Aorta (tissue), 5 donors: ENCODE measurements around the gene TIMM23. TPM values are rescaled to one million over a fixed set of nuclear protein-coding genes. Genes with fewer than 3 reads are reported as not detected.
"Not testable (repeated sequence)": the region's sequence is repeated elsewhere in the genome, so short reads cannot be mapped to it uniquely, and the experiment has no call there.

Source experiments
- ATAC-seq: fragments of 200-7000 bp; cut with Tn5 transposase; one replicate; pipeline ENCODE4 v1.9.1; 2022; ENCODE audit warnings: moderate library complexity; ENCODE audit not compliant: low FRiP score
- DNase-seq, 2 donors: peaks; one replicate each; pipeline ENCODE4 v3.0.0-alpha.2; 2020
- H3K27ac ChIP-seq, 2 donors: one replicate each; pipeline ENCODE4 v1.5.1; 2013; ENCODE audit warnings: low read length in 2 of 2, mild to moderate bottlenecking in 2 of 2, moderate library complexity in 2 of 2, control low read depth in 1 of 2, inconsistent platforms in 1 of 2, low read depth in 1 of 2
- H3K27me3 ChIP-seq, 2 donors: one replicate each; pipeline ENCODE4 v1.6.1; 2013; ENCODE audit warnings: control low read depth in 1 of 2, low read length in 1 of 2, mild to moderate bottlenecking in 1 of 2, moderate library complexity in 1 of 2; ENCODE audit not compliant: insufficient read depth in 2 of 2, control insufficient read depth in 1 of 2
- H3K36me3 ChIP-seq, 2 donors: one replicate each; pipeline ENCODE4 v1.6.1; 2013; ENCODE audit warnings: control low read depth in 1 of 2, low read length in 1 of 2, mild to moderate bottlenecking in 1 of 2; ENCODE audit not compliant: insufficient read depth in 2 of 2, control insufficient read depth in 1 of 2
- H3K4me1 ChIP-seq, 2 donors: one replicate each; pipeline ENCODE4 v1.6.1; 2013; ENCODE audit warnings: low read length in 2 of 2, control low read depth in 1 of 2, mild to moderate bottlenecking in 1 of 2, moderate library complexity in 1 of 2; ENCODE audit not compliant: insufficient read depth in 2 of 2, control insufficient read depth in 1 of 2
- H3K4me3 ChIP-seq, 2 donors: one replicate each; pipeline ENCODE4 v1.5.1; 2013; ENCODE audit warnings: low read length in 2 of 2, control low read depth in 1 of 2, mild to moderate bottlenecking in 1 of 2
- H3K9me3 ChIP-seq: one replicate; pipeline ENCODE4 v1.6.1; 2013; ENCODE audit warnings: mild to moderate bottlenecking, low read length; ENCODE audit not compliant: control insufficient read depth
- WGBS, 2 donors: extraction: QIAGEN DNeasy Blood & Tissue Kit; methylation state at CpG; one replicate each; pipeline ENCODE4 v1.1.7; 2013; 5-methylcytosine and 5-hydroxymethylcytosine counted together
- intact Hi-C, 2 donors: fragments of 100-400 bp; cut with DNase I; formaldehyde crosslinking; loops; one replicate each; pipeline versions ENCODE4 v1.14.2 to v1.15.0; 2022
- polyA plus RNA-seq, 2 donors: library from polyadenylated mRNA; stranded (reverse); fragments of 200-250 nt; gene quantifications; one replicate each; pipeline ENCODE4 v1.2.3, GENCODE V29; 2013
- total RNA-seq, 2 donors: library from RNA; stranded (reverse); fragmentation: NEBNext Ultra II Directional; extraction: Animal tissue kit (Norgen Biotek cat#: 25700); gene quantifications; one replicate each; pipeline ENCODE4 v1.2.1, GENCODE V29; 2021
- donor health status: healthy with polysubstance abuse.
- donor health status: Bipolar disorder and iron deficiency.
- donor health status: DM: no; HTN: no; CAD: no.
- donor health status: DM: no; HTN: no; CAD: no.
- donor health status: DM: yes; HTN: yes; CAD: no.

TIMM23 gene
- total and polyA plus RNA-seq, 4 donors: 32.2 to 42.7 (median 36.1) TPM

GRCh38 chr10:46001187-46001756 lies 29.0 kb downstream of the TIMM23 start:
- intact Hi-C loops: no loop called here
- WGBS, 2 donors: 77 to 84% methylated on average over 5 of the region's 5 CpGs
- Histone ChIP-seq H3K27me3 (no peaks in the 10 kb centered on the region), H3K27ac (no peak overlapping the region), H3K9me3 (no peaks in the 10 kb centered on the region), H3K36me3 (peaks cover 0 to 1% of the 10 kb centered on the region in 2 donors), H3K4me3 (no peak overlapping the region), H3K4me1 (no peaks in the 10 kb centered on the region)
- ATAC-seq: no peak
- DNase-seq: no peak

- H3K27me3 ChIP-seq, H3K36me3 ChIP-seq, ATAC-seq, H3K27ac ChIP-seq, intact Hi-C loops, H3K4me3 ChIP-seq, H3K9me3 ChIP-seq, DNase-seq, H3K4me1 ChIP-seq: not testable (repeated sequence)
- WGBS, 2 donors: 87 to 93% methylated on average over 7 of the region's 7 CpGs
These were observed 29.9 kb downstream of the TIMM23 start for GRCh38 chr10:46002189-46002687.

DNA sequence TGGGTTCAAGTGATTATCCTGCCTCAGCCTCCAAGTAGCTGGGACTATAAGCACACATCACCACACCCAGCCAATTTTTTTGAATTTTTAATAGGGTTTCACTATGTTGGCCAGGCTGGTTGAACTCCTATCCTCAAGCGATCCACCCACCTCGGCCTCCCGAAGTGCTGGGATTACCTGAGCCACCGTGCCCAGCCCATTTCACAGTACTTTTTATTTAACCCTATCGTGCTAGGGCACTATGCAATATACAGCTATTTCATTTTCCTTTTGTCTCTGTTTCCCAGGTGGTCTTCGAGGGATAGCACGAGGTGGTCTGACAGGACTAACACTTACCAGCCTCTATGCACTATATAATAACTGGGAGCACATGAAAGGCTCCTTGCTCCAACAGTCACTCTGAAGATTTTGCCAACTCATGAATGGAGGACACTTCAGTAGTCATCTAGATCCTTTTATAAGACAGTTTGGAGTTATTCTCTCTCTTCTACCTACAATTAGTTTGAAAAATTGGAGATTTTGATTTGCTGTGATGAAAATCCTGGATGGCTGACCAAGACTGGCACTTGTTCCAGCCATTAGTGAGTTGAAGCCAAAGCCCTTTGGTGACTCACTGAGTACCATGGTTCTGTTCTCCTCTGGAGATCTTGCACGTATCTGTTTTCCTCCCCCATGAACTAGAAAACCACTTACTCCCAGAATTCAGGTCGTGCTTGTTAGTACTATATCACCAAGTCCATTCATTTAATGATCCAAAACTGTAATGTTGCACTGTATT lies 30.8 kb downstream of the TIMM23 start:
- ATAC-seq (no peak), DNase-seq (no peak)
- no peaks in the 10 kb centered on the region for H3K4me1 ChIP-seq
- H3K27me3 ChIP-seq: no peaks in the 10 kb centered on the region
- no peak overlapping the region for H3K27ac ChIP-seq
- H3K36me3 ChIP-seq: peaks cover 0 to 1% of the 10 kb centered on the region in 2 donors
- WGBS, 2 donors: 80 to 83% methylated on average over 9 of the region's 9 CpGs
- H3K9me3 ChIP-seq: no peaks in the 10 kb centered on the region
- H3K4me3 ChIP-seq: no peak overlapping the region
- intact Hi-C loops: no loop called here

- ATAC-seq (no peak), DNase-seq (no peak)
- Histone ChIP-seq H3K27ac (no peak overlapping the region), H3K36me3 (peaks cover 0 to 1% of the 10 kb centered on the region in 2 donors), H3K4me3 (no peak overlapping the region), H3K27me3 (no peaks in the 10 kb centered on the region), H3K9me3 (no peaks in the 10 kb centered on the region), H3K4me1 (no peaks in the 10 kb centered on the region)
- intact Hi-C loops: no loop called here
- WGBS, 2 donors: 78 to 85% methylated on average over 2 of the region's 2 CpGs
These were observed 32.7 kb downstream of the TIMM23 start for GRCh38 chr10:46004963-46005362.

DNA sequence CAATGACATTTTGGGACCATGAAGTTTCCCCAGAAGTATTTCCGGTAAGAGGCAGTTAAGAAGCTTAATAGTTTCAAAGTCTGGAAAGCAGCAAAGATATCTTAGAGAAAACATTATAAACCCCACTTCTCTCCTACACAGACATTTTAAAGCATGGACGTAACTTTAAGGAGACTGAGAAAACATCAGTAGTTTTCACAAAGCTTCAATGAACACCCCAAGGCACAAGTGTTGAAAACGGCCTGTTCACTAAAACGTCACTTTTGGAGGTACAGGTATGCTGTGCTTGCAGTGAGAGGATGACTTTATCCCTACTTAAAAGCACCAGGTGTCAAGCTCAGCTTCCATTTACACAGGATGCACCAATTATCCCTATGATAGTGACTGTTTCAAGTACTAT lies 33.1 kb downstream of the TIMM23 start:
- intact Hi-C loops: no loop called here
- Histone ChIP-seq H3K4me1 (no peaks in the 10 kb centered on the region), H3K4me3 (no peak overlapping the region), H3K27ac (no peak overlapping the region), H3K27me3 (no peaks in the 10 kb centered on the region), H3K36me3 (peaks cover 1 to 4% of the 10 kb centered on the region in 2 donors), H3K9me3 (no peaks in the 10 kb centered on the region)
- 60 to 69% methylated on average over 4 of the region's 4 CpGs for WGBS, 2 donors
- no peak for DNase-seq
- ATAC-seq: no peak

DNA sequence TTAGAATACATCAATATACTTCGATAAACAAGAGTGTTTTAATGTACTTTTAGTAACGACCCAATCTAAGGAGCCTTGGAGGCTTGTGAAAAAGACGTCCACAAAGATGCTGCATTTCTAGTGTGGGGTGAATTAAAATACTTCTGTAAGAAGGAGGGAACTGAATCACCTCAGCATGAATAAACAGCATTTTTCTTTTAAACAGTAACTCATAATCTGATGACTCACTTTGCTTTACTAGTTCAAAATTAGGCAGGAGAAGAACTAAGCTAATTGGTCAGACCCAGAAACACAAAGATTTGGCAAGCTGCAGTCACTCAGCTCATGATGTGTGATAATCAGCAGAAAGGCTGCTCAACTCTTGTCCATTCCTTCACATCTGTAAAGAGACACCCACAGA lies 33.9 kb downstream of the TIMM23 start:
- intact Hi-C loops: no loop called here
- H3K27ac ChIP-seq: no peak overlapping the region
- H3K36me3 ChIP-seq: peaks cover 4 to 5% of the 10 kb centered on the region in 2 donors
- ATAC-seq (no peak), DNase-seq (no peak)
- H3K9me3 ChIP-seq: no peaks in the 10 kb centered on the region
- H3K4me3 ChIP-seq: no peak overlapping the region
- 61 to 68% methylated on average over 3 of the region's 3 CpGs for WGBS, 2 donors
- H3K4me1 ChIP-seq: no peaks in the 10 kb centered on the region
- H3K27me3 ChIP-seq: no peaks in the 10 kb centered on the region

GRCh38 chr10:46012746-46013145 lies 40.5 kb downstream of the TIMM23 start:
- Histone ChIP-seq H3K27me3 (no peaks in the 10 kb centered on the region), H3K4me3 (no peak overlapping the region), H3K4me1 (no peaks in the 10 kb centered on the region), H3K27ac (no peak overlapping the region), H3K36me3 (peaks cover 8 to 9% of the 10 kb centered on the region in 2 donors), H3K9me3 (no peaks in the 10 kb centered on the region)
- DNase-seq (no peak), ATAC-seq (no peak)
- intact Hi-C loops: no loop called here
- WGBS, 2 donors: 83 to 89% methylated on average over 3 of the region's 3 CpGs

DNA sequence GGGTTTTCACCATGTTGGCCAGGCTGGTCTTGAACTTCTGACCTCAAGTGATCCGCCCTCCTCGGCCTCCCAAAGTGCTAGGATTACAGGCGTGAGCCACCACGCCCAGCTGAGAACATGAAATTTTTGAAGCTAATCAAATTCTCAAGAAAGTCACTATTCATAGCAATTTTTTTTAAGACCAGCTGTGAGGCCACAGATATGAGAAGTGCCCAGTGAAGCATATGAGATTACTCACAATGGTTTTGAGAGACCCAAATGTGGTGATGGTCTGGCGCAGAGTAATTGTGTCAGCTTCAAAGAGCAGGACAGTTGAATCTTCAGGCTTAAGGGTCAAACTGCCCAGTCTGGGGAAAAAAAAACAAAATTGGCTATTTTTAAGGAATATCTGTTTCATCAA lies 41.9 kb downstream of the TIMM23 start:
- intact Hi-C loops: no loop called here
- no peaks in the 10 kb centered on the region for H3K9me3 ChIP-seq
- H3K4me1 ChIP-seq: no peaks in the 10 kb centered on the region
- H3K36me3 ChIP-seq: peaks cover 8 to 9% of the 10 kb centered on the region in 2 donors
- no peak overlapping the region for H3K4me3 ChIP-seq
- DNase-seq (no peak), ATAC-seq (no peak)
- H3K27ac ChIP-seq: no peak overlapping the region
- 96 to 100% methylated on average over 5 of the region's 5 CpGs for WGBS, 2 donors
- H3K27me3 ChIP-seq: no peaks in the 10 kb centered on the region
